Endothelial cell (in vitro differentiated cells): ENCODE measurements around the gene SPPL2B. TPM values are rescaled to one million over a fixed set of nuclear protein-coding genes. Genes with fewer than 3 reads are reported as not detected.

Source experiments
- DNase-seq: peaks from one replicate; pipeline ENCODE4 v3.0.0; 2021; ENCODE audit warnings: low spot score
- H3K27ac Mint-ChIP-seq: one replicate; pipeline ENCODE4 v1.8.0; 2021; ENCODE audit warnings: mixed read lengths, inconsistent platforms; ENCODE audit not compliant: unreplicated experiment
- H3K27me3 Mint-ChIP-seq: one replicate; pipeline ENCODE4 v1.8.0; 2021; ENCODE audit warnings: mild to moderate bottlenecking, moderate library complexity, mixed read lengths, inconsistent platforms; ENCODE audit not compliant: unreplicated experiment
- H3K36me3 Mint-ChIP-seq: one replicate; pipeline ENCODE4 v1.8.0; 2021; ENCODE audit warnings: mild to moderate bottlenecking, low read depth, mixed read lengths, inconsistent platforms; ENCODE audit not compliant: unreplicated experiment
- H3K4me1 Mint-ChIP-seq: one replicate; pipeline ENCODE4 v1.8.0; 2021; ENCODE audit warnings: mild to moderate bottlenecking, mixed read lengths, inconsistent platforms; ENCODE audit not compliant: unreplicated experiment
- H3K4me3 Mint-ChIP-seq: one replicate; pipeline ENCODE4 v1.8.0; 2021; ENCODE audit warnings: mild to moderate bottlenecking, mixed read lengths, inconsistent platforms; ENCODE audit not compliant: unreplicated experiment
- H3K9me3 Mint-ChIP-seq: one replicate; pipeline ENCODE4 v1.8.0; 2021; ENCODE audit warnings: mixed read lengths, inconsistent platforms; ENCODE audit not compliant: unreplicated experiment
- total RNA-seq: library from RNA; stranded (reverse); fragmentation: NEBNext Ultra II Directional; extraction: Animal tissue kit (Norgen Biotek cat#: 25700); gene quantifications from one replicate; pipeline ENCODE4 v1.2.1, GENCODE V29; 2021; ENCODE audit not compliant: unreplicated experiment
- TF ChIP-seq, protein P1 (sequence below): fragments of 200-600 bp; sonication (generic); IDR thresholded peaks from one replicate; pipeline ENCODE4 v1.5.0; 2021; ENCODE audit warnings: antibody characterized with exemption; ENCODE audit not compliant: unreplicated experiment

SPPL2B gene
- total RNA-seq, 1 donor from 2014 or later = 75.2 TPM

DNA sequence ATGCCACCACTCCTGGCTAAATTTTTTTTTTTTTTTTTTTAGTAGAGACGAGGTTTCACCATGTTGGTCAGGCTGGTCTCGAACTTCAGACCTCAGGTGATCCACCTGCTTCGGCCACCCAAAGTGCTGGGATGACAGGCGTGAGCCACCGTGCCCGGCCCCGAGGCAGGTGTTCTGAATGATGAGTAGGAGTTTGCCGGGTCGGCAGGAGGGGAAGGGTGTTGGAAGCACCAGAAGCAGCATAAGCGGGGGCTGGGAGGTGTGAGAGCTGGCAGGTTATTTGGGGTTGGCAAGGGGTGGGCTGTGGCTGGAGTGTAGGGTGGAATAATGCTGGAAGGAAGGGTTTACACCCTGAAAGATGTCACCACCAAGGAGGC is 1.8 kb downstream of the SPPL2B start:
- Mint-ChIP-seq H3K9me3 (no peaks in the 10 kb centered on the region), H3K4me3 (no peak overlapping the region), H3K4me1 (peaks cover 18% of the 10 kb centered on the region), H3K27me3 (peaks cover 14% of the 10 kb centered on the region), H3K36me3 (peaks cover 9% of the 10 kb centered on the region), H3K27ac (no peak overlapping the region)
- no peak for DNase-seq
- TF ChIP-seq, protein P1, sequence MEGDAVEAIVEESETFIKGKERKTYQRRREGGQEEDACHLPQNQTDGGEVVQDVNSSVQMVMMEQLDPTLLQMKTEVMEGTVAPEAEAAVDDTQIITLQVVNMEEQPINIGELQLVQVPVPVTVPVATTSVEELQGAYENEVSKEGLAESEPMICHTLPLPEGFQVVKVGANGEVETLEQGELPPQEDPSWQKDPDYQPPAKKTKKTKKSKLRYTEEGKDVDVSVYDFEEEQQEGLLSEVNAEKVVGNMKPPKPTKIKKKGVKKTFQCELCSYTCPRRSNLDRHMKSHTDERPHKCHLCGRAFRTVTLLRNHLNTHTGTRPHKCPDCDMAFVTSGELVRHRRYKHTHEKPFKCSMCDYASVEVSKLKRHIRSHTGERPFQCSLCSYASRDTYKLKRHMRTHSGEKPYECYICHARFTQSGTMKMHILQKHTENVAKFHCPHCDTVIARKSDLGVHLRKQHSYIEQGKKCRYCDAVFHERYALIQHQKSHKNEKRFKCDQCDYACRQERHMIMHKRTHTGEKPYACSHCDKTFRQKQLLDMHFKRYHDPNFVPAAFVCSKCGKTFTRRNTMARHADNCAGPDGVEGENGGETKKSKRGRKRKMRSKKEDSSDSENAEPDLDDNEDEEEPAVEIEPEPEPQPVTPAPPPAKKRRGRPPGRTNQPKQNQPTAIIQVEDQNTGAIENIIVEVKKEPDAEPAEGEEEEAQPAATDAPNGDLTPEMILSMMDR = no peak

DNA sequence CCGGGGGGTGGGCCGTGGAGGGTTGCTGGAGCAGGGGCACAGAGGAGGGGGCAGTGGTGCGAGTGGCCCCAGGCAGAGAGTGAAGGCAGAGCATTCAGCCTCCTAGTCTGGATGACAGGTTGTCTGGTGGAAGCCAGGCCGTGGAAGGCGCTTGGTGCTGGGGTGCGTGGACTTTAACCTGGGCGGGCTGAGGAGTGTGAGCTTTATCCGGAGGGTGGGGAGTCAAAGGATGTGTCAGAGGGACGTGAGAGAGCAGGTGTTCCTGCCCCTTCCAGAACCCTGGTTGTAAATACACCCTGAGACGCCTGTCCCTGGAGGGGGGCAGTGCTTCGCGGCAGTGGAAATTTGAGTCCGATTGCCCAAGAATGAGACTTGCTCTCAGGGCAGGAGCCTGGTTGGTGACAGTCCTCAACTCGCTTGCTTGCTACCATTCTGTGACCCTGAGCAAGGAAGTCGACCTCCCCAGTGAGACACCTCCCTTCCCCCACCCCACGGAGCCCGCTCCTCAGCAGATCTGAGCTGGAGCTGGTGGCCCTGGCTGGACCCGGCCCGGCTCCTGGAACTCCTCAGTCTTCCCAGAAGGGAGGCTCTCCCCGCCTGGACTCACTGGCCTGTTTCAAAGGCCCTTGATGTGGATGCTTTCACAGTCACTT is 2.3 kb downstream of the SPPL2B start:
- peaks cover 20% of the 10 kb centered on the region for H3K4me1 Mint-ChIP-seq
- H3K36me3 Mint-ChIP-seq = peaks cover 10% of the 10 kb centered on the region
- DNase-seq = no peak
- H3K9me3 Mint-ChIP-seq = peaks cover 2% of the 10 kb centered on the region
- no peak overlapping the region for H3K27ac Mint-ChIP-seq
- H3K27me3 Mint-ChIP-seq = peaks cover 16% of the 10 kb centered on the region
- peak overlapping the region; percentile 15 for H3K4me3 Mint-ChIP-seq
- TF ChIP-seq, protein P1 = no peak

DNA sequence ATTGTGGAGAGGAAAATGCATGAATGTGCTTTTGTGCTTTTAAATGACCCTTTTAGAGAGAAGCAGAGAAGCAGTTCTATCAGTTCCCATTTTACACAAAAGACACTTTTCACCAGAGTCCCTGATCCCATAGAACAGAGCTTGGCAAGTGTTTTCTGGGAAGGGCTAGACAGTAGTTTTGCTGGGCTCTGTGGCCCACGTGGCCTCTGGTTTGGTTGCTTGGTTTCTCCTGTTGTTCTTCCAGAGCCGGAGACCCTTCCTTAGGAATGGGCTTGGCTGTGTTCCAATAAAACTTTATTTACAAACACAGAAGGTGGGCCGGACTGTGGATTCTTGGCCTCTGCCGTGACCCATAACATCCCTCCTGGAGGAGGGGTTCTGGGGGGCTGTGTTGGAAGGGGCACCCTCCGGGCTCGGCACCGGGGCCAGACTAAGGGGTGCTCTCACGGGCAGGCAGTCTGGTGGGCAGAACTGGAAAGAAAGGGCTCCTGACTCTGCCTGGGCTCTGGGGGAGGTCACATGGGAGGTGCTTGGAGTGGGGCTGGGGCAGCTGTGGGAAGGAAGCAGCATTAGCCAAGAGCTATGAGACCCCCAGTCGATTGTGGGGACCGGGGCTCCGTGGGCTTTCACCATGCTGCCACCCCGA is 3.2 kb downstream of the SPPL2B start:
- DNase-seq = no peak
- peak overlapping the region; percentile 15 for H3K4me3 Mint-ChIP-seq
- TF ChIP-seq, protein P1 = no peak
- peaks cover 17% of the 10 kb centered on the region for H3K27me3 Mint-ChIP-seq
- H3K4me1 Mint-ChIP-seq = peaks cover 26% of the 10 kb centered on the region
- H3K36me3 Mint-ChIP-seq = peaks cover 11% of the 10 kb centered on the region
- peaks cover 4% of the 10 kb centered on the region for H3K9me3 Mint-ChIP-seq
- no peak overlapping the region for H3K27ac Mint-ChIP-seq

- H3K27ac Mint-ChIP-seq = no peak overlapping the region
- H3K4me3 Mint-ChIP-seq = no peak overlapping the region
- H3K36me3 Mint-ChIP-seq = peaks cover 9% of the 10 kb centered on the region
- no peak for DNase-seq
- H3K4me1 Mint-ChIP-seq = peaks cover 24% of the 10 kb centered on the region
- peaks cover 17% of the 10 kb centered on the region for H3K27me3 Mint-ChIP-seq
- peaks cover 4% of the 10 kb centered on the region for H3K9me3 Mint-ChIP-seq
- TF ChIP-seq, protein P1 = no peak
Observed at GRCh38 chr19:2332341-2333026, 4.0 kb downstream of the SPPL2B start.
